ENCODE measurements around the gene FGF14. TPM values are rescaled to one million over a fixed set of nuclear protein-coding genes. Genes with fewer than 3 reads are reported as not detected.

The FGF14 gene
- total RNA-seq, 1 donor from 2014 or later, result 2.0 TPM

GRCh38 chr13:102055090-102055779 is 346.6 kb downstream of the FGF14 start:
- no peak for TF ChIP-seq CTCF (IDR thresholded peaks at IDR 0.05)
- Histone ChIP-seq H3K9me3 (peaks cover 7% of the 10 kb centered on the region), H3K36me3 (no peaks in the 10 kb centered on the region), H3K27ac (no peak overlapping the region), H3K4me1 (no peaks in the 10 kb centered on the region), H3K4me3 (no peak overlapping the region), H3K27me3 (no peaks in the 10 kb centered on the region)
- ATAC-seq, result no peak
- intact Hi-C loops (cut with DNase I), result no loop called here
- DNase-seq, result no peak

- intact Hi-C loops (cut with DNase I), result no loop called here
- TF ChIP-seq CTCF (IDR thresholded peaks at IDR 0.05), result no peak
- Histone ChIP-seq H3K9me3 (peaks cover 7% of the 10 kb centered on the region), H3K27me3 (no peaks in the 10 kb centered on the region), H3K27ac (no peak overlapping the region), H3K36me3 (no peaks in the 10 kb centered on the region), H3K4me3 (no peak overlapping the region), H3K4me1 (no peaks in the 10 kb centered on the region)
- ATAC-seq (no peak), DNase-seq (no peak)
These were observed 352.0 kb downstream of the FGF14 start for GRCh38 chr13:102049853-102050252.

GRCh38 chr13:102045731-102046130 is 356.1 kb downstream of the FGF14 start:
- Histone ChIP-seq H3K27ac (no peak overlapping the region), H3K27me3 (no peaks in the 10 kb centered on the region), H3K4me3 (no peak overlapping the region), H3K4me1 (no peaks in the 10 kb centered on the region), H3K36me3 (no peaks in the 10 kb centered on the region), H3K9me3 (no peaks in the 10 kb centered on the region)
- DNase-seq (no peak), ATAC-seq (no peak)
- intact Hi-C loops (cut with DNase I), result no loop called here
- TF ChIP-seq CTCF (IDR thresholded peaks at IDR 0.05), result no peak

- Histone ChIP-seq H3K27ac (no peak overlapping the region), H3K9me3 (no peaks in the 10 kb centered on the region), H3K27me3 (no peaks in the 10 kb centered on the region), H3K4me1 (no peaks in the 10 kb centered on the region), H3K36me3 (no peaks in the 10 kb centered on the region), H3K4me3 (no peak overlapping the region)
- no peak for DNase-seq
- TF ChIP-seq CTCF (IDR thresholded peaks at IDR 0.05), result no peak
- intact Hi-C loops (cut with DNase I), result no loop called here
- no peak for ATAC-seq
These were observed 359.1 kb downstream of the FGF14 start for GRCh38 chr13:102042746-102043145.

GRCh38 chr13:102041544-102041943 is 360.3 kb downstream of the FGF14 start:
- H3K27me3 ChIP-seq, result no peaks in the 10 kb centered on the region
- intact Hi-C loops (cut with DNase I), result no loop called here
- H3K4me1 ChIP-seq, result no peaks in the 10 kb centered on the region
- no peaks in the 10 kb centered on the region for H3K9me3 ChIP-seq
- TF ChIP-seq CTCF (IDR thresholded peaks at IDR 0.05), result no peak
- no peak for DNase-seq
- no peaks in the 10 kb centered on the region for H3K36me3 ChIP-seq
- no peak for ATAC-seq
- H3K27ac ChIP-seq, result no peak overlapping the region
- H3K4me3 ChIP-seq, result no peak overlapping the region

- DNase-seq, result no peak
- Histone ChIP-seq H3K4me3 (no peak overlapping the region), H3K27me3 (no peaks in the 10 kb centered on the region), H3K36me3 (no peaks in the 10 kb centered on the region), H3K9me3 (no peaks in the 10 kb centered on the region), H3K4me1 (no peaks in the 10 kb centered on the region), H3K27ac (no peak overlapping the region)
- TF ChIP-seq CTCF (IDR thresholded peaks at IDR 0.05), result no peak
- no peak for ATAC-seq
- intact Hi-C loops (cut with DNase I), result no loop called here
These were observed 361.0 kb downstream of the FGF14 start for GRCh38 chr13:102040812-102041211.
